Neutrophil (primary cell): ENCODE data around the gene EPS8L1.

Experiments
- H3K27ac ChIP-seq: fragments of 200-600 bp; sonication (generic); 2 replicates; pipeline ENCODE4 v1.5.1; 2016; ENCODE audit warnings: mild to moderate bottlenecking, moderate library complexity
- H3K27me3 ChIP-seq: fragments of 200-600 bp; sonication (generic); 2 replicates; pipeline ENCODE4 v1.6.0; 2016; ENCODE audit warnings: mild to moderate bottlenecking
- H3K36me3 ChIP-seq: fragments of 200-600 bp; sonication (generic); 2 replicates; pipeline ENCODE4 v1.5.1; 2017
- H3K4me1 ChIP-seq, 2 experiments: fragments of 200-600 bp in 1 of 2; sonication (generic) in 1 of 2; 1 replicate in 1 of 2; 2 replicates in 1 of 2; pipeline versions ENCODE4 v1.5.1 to v1.6.1; 2013 to 2016; ENCODE audit warnings: low read depth in 1 of 2, low read length in 1 of 2, mild to moderate bottlenecking in 1 of 2, moderate library complexity in 1 of 2; ENCODE audit not compliant: control insufficient read depth in 1 of 2, insufficient read depth in 1 of 2
- H3K4me3 ChIP-seq, 2 experiments: fragments of 200-600 bp in 1 of 2; sonication (generic) in 1 of 2; 1 replicate in 1 of 2; 2 replicates in 1 of 2; pipeline ENCODE4 v1.5.1; 2013 to 2016; ENCODE audit warnings: low read depth in 1 of 2, low read length in 1 of 2, mild to moderate bottlenecking in 1 of 2, moderate library complexity in 1 of 2
- H3K9me3 ChIP-seq: fragments of 200-600 bp; sonication (generic); 2 replicates; pipeline ENCODE4 v1.5.1; 2016
- CTCF ChIP-seq: fragments of 200-600 bp; sonication (generic); IDR thresholded peaks from 2 replicates; pipeline ENCODE4 v1.5.1; 2016; ENCODE audit warnings: antibody characterized with exemption

EPS8L1 gene

GRCh38 chr19:55116859-55117662, 41.4 kb downstream of the EPS8L1 start, which contains the start of gene PPP1R12C:
TSS of gene PPP1R12C (minus strand) at chr19:55117637. CDS start at chr19:55117543, 94 bp downstream.
- H3K36me3 ChIP-seq = peaks cover 15% of the 10 kb centered on the region
- H3K4me3 ChIP-seq = peak within 1 kb of the TSS; percentile 82
- no peaks in the 10 kb centered on the region for H3K27me3 ChIP-seq
- H3K27ac ChIP-seq = peak within 1 kb of the TSS; percentile 88
- H3K9me3 ChIP-seq = no peaks in the 10 kb centered on the region
- peaks cover 39 to 46% of the 10 kb centered on the region in 2 experiments for H3K4me1 ChIP-seq
- TF ChIP-seq CTCF = no peak

- peak overlapping the region; percentile 75 to 82 for H3K4me3 ChIP-seq
- peaks cover 7% of the 10 kb centered on the region for H3K36me3 ChIP-seq
- H3K27ac ChIP-seq = peak overlapping the region; percentile 88
- peaks cover 39 to 46% of the 10 kb centered on the region in 2 experiments for H3K4me1 ChIP-seq
- H3K27me3 ChIP-seq = peaks cover 7% of the 10 kb centered on the region
- peak; percentile 50 for TF ChIP-seq CTCF
- no peaks in the 10 kb centered on the region for H3K9me3 ChIP-seq
Observed at GRCh38 chr19:55117663-55118391, 42.2 kb downstream of the EPS8L1 start.

- H3K4me1 ChIP-seq = peaks cover 39 to 46% of the 10 kb centered on the region in 2 experiments
- peaks cover 6% of the 10 kb centered on the region for H3K36me3 ChIP-seq
- H3K4me3 ChIP-seq = peak overlapping the region; percentile 75 to 82
- H3K27me3 ChIP-seq = peaks cover 14% of the 10 kb centered on the region
- peak overlapping the region; percentile 88 for H3K27ac ChIP-seq
- no peaks in the 10 kb centered on the region for H3K9me3 ChIP-seq
- no peak for TF ChIP-seq CTCF
Observed at GRCh38 chr19:55118401-55118991, 42.8 kb downstream of the EPS8L1 start.

GRCh38 chr19:55119053-55119452, 43.4 kb downstream of the EPS8L1 start:
- peaks cover 6% of the 10 kb centered on the region for H3K36me3 ChIP-seq
- H3K4me1 ChIP-seq = peaks cover 39 to 46% of the 10 kb centered on the region in 2 experiments
- H3K4me3 ChIP-seq = peak overlapping the region; percentile 75 to 82
- H3K27ac ChIP-seq = peak overlapping the region; percentile 88
- peaks cover 19% of the 10 kb centered on the region for H3K27me3 ChIP-seq
- no peak for TF ChIP-seq CTCF
- no peaks in the 10 kb centered on the region for H3K9me3 ChIP-seq

GRCh38 chr19:55131421-55131820, 55.8 kb downstream of the EPS8L1 start:
- Histone ChIP-seq H3K9me3 (no peaks in the 10 kb centered on the region), H3K4me3 (no peak overlapping the region), H3K4me1 (no peaks in the 10 kb centered on the region), H3K27me3 (peaks cover 57% of the 10 kb centered on the region), H3K27ac (no peak overlapping the region), H3K36me3 (no peaks in the 10 kb centered on the region)
- no peak for TF ChIP-seq CTCF
